ENCODE data around the gene CD1B.

The CD1B gene

GRCh38 chr1:158357441-158357840 is 26.1 kb upstream of the CD1B start:
- H3K27me3 ChIP-seq (ENCODE audit: insufficient read depth, poor library complexity, severe bottlenecking) = no peaks in the 10 kb centered on the region
- H3K27ac ChIP-seq (replicated peaks) = no peak overlapping the region
- TF ChIP-seq POLR2AphosphoS5 (IDR thresholded peaks at IDR 0.05; ENCODE audit: low read depth) (no peak), SPI1 (IDR thresholded peaks at IDR 0.05; ENCODE audit: borderline replicate concordance, low read depth) (no peak), CTCF (IDR thresholded peaks at IDR 0.05; ENCODE audit: insufficient read depth, low read length) (no peak), REST (IDR thresholded peaks at IDR 0.05; ENCODE audit: insufficient replicate concordance, low read depth) (no peak), GABPA (IDR thresholded peaks at IDR 0.05; ENCODE audit: low read depth) (no peak)
- no peak overlapping the region for H3K4me3 ChIP-seq (replicated peaks; ENCODE audit: insufficient read depth, low read length)
- no peak for DNase-seq (ENCODE audit: low read depth in 1 of 2, low spot score in 1 of 2)

- H3K4me3 ChIP-seq (replicated peaks; ENCODE audit: insufficient read depth, low read length) = no peak overlapping the region
- H3K27me3 ChIP-seq (ENCODE audit: insufficient read depth, poor library complexity, severe bottlenecking) = no peaks in the 10 kb centered on the region
- no peak overlapping the region for H3K27ac ChIP-seq (replicated peaks)
- TF ChIP-seq CTCF (IDR thresholded peaks at IDR 0.05; ENCODE audit: insufficient read depth, low read length) (no peak), POLR2AphosphoS5 (IDR thresholded peaks at IDR 0.05; ENCODE audit: low read depth) (no peak), REST (IDR thresholded peaks at IDR 0.05; ENCODE audit: insufficient replicate concordance, low read depth) (no peak), SPI1 (IDR thresholded peaks at IDR 0.05; ENCODE audit: borderline replicate concordance, low read depth) (no peak), GABPA (IDR thresholded peaks at IDR 0.05; ENCODE audit: low read depth) (no peak)
- no peak for DNase-seq (ENCODE audit: low read depth in 1 of 2, low spot score in 1 of 2)
These were observed 25.3 kb upstream of the CD1B start for GRCh38 chr1:158356616-158357015.

- Histone ChIP-seq H3K4me3 (replicated peaks; ENCODE audit: insufficient read depth, low read length) (no peak overlapping the region), H3K27ac (replicated peaks) (no peak overlapping the region), H3K27me3 (ENCODE audit: insufficient read depth, poor library complexity, severe bottlenecking) (no peaks in the 10 kb centered on the region)
- TF ChIP-seq SPI1 (IDR thresholded peaks at IDR 0.05; ENCODE audit: borderline replicate concordance, low read depth) (no peak), CTCF (IDR thresholded peaks at IDR 0.05; ENCODE audit: insufficient read depth, low read length) (no peak), REST (IDR thresholded peaks at IDR 0.05; ENCODE audit: insufficient replicate concordance, low read depth) (no peak), POLR2AphosphoS5 (IDR thresholded peaks at IDR 0.05; ENCODE audit: low read depth) (no peak), GABPA (IDR thresholded peaks at IDR 0.05; ENCODE audit: low read depth) (no peak)
- DNase-seq (ENCODE audit: low read depth in 1 of 2, low spot score in 1 of 2) = no peak
These were observed 24.5 kb upstream of the CD1B start for GRCh38 chr1:158355773-158356285.

All from HL-60 (cell line).